ENCODE measurements around the gene DUSP3. TPM values are rescaled to one million over a fixed set of nuclear protein-coding genes. Genes with fewer than 3 reads are reported as not detected.

DUSP3 gene
- 36.4 and 37.0 TPM in 2 replicates for total RNA-seq
- long read RNA-seq, full-length matches to known transcripts = 65 of 97 reads
- long read RNA-seq, partial matches to known transcripts = 4 of 97 reads
- long read RNA-seq, other reads (novel, unspliced or antisense) = 28 of 97 reads

DNA sequence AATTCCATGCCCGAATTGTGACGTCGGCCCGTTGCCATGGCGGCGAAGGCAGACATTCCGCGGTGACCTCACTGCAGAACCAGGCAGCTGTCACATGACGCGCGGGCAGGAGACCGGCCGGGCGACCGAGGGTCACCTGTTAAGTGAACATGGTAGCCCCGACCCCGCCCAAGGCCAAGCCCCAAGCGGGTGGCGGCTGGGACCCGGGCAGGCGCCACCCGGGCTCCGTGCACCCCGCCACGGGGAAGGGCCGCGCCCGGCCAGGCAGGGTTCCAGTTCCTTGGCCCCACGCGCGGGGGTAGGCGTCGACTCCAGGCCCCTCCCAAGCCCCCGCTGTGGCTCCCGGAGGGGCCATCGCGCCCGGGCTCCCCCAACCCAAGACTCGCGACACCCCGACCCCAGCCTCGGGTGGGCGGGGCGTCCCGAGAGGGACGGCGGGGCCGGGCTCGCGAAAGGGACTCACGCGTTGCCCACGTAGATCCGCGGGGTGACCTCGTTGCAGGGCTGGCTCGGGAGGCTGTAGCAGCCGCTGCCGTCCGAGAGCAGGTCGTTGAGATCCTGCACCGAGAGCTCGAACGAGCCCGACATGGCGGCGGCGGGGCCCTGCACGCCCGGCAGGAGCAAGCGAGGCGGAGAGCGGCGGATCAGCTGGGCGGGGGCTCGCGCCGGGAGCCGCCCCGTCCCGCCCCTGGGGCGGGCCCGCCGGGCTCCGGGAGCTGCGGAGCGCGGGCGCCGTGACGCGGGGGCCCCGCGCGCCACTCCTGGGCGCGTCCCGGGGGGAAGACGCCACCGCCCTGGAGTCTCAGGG is at the start of gene DUSP3:
DUSP3 (minus strand) TSS at position 641 of the 808 bp plus-strand sequence; CDS start at position 588, 53 bp downstream.
- H3K4me1 Mint-ChIP-seq (ENCODE audit: unreplicated experiment) = peaks cover 12% of the 10 kb centered on the region
- TF ChIP-seq, protein P1, sequence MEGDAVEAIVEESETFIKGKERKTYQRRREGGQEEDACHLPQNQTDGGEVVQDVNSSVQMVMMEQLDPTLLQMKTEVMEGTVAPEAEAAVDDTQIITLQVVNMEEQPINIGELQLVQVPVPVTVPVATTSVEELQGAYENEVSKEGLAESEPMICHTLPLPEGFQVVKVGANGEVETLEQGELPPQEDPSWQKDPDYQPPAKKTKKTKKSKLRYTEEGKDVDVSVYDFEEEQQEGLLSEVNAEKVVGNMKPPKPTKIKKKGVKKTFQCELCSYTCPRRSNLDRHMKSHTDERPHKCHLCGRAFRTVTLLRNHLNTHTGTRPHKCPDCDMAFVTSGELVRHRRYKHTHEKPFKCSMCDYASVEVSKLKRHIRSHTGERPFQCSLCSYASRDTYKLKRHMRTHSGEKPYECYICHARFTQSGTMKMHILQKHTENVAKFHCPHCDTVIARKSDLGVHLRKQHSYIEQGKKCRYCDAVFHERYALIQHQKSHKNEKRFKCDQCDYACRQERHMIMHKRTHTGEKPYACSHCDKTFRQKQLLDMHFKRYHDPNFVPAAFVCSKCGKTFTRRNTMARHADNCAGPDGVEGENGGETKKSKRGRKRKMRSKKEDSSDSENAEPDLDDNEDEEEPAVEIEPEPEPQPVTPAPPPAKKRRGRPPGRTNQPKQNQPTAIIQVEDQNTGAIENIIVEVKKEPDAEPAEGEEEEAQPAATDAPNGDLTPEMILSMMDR (IDR thresholded peaks at IDR 0.05) = no peak
- H3K27ac Mint-ChIP-seq (ENCODE audit: unreplicated experiment) = peak within 1 kb of the TSS; percentile 90
- peak; percentile 96 for DNase-seq (ENCODE audit: extremely low spot score, unreplicated experiment)
- H3K27me3 Mint-ChIP-seq (ENCODE audit: unreplicated experiment) = peaks cover 2% of the 10 kb centered on the region
- H3K4me3 Mint-ChIP-seq (ENCODE audit: unreplicated experiment) = peak within 1 kb of the TSS; percentile 83
- H3K36me3 Mint-ChIP-seq (ENCODE audit: unreplicated experiment) = peaks cover 6% of the 10 kb centered on the region
- no peaks in the 10 kb centered on the region for H3K9me3 Mint-ChIP-seq (ENCODE audit: unreplicated experiment)

DNA sequence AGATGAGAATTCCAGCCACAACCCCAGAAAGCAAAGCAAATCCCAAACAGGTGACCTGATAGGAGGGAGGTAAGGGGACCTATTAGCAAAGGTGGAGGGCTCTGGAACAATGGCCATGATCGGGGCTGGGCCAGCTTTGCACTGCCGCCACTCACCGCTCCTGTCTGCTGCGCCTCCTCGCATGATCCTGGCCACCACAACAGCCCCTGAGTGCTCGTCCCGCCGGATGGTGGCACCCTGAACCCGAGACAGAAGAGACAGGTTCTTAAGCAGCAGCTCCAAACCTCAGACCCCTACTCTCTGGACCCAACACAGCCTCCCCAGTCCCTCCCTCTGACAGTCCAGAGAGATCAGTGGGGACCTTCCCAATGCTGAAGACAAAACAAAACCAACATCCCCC is 48.8 kb upstream of the DUSP3 start:
- peaks cover 10% of the 10 kb centered on the region for H3K4me1 Mint-ChIP-seq (ENCODE audit: unreplicated experiment)
- peaks cover 10% of the 10 kb centered on the region for H3K36me3 Mint-ChIP-seq (ENCODE audit: unreplicated experiment)
- H3K9me3 Mint-ChIP-seq (ENCODE audit: unreplicated experiment) = no peaks in the 10 kb centered on the region
- H3K27me3 Mint-ChIP-seq (ENCODE audit: unreplicated experiment) = no peaks in the 10 kb centered on the region
- TF ChIP-seq, protein P1 (IDR thresholded peaks at IDR 0.05) = no peak
- H3K27ac Mint-ChIP-seq (ENCODE audit: unreplicated experiment) = no peak overlapping the region
- DNase-seq (ENCODE audit: extremely low spot score, unreplicated experiment) = no peak
- H3K4me3 Mint-ChIP-seq (ENCODE audit: unreplicated experiment) = no peak overlapping the region

- Mint-ChIP-seq H3K9me3 (ENCODE audit: unreplicated experiment) (no peaks in the 10 kb centered on the region), H3K27me3 (ENCODE audit: unreplicated experiment) (no peaks in the 10 kb centered on the region), H3K4me3 (ENCODE audit: unreplicated experiment) (no peak overlapping the region), H3K4me1 (ENCODE audit: unreplicated experiment) (peaks cover 2% of the 10 kb centered on the region), H3K36me3 (ENCODE audit: unreplicated experiment) (peaks cover 10% of the 10 kb centered on the region), H3K27ac (ENCODE audit: unreplicated experiment) (no peak overlapping the region)
- TF ChIP-seq, protein P1 (IDR thresholded peaks at IDR 0.05) = no peak
- no peak for DNase-seq (ENCODE audit: extremely low spot score, unreplicated experiment)
Measured at GRCh38 chr17:43826206-43826605, 47.4 kb upstream of the DUSP3 start.

DNA sequence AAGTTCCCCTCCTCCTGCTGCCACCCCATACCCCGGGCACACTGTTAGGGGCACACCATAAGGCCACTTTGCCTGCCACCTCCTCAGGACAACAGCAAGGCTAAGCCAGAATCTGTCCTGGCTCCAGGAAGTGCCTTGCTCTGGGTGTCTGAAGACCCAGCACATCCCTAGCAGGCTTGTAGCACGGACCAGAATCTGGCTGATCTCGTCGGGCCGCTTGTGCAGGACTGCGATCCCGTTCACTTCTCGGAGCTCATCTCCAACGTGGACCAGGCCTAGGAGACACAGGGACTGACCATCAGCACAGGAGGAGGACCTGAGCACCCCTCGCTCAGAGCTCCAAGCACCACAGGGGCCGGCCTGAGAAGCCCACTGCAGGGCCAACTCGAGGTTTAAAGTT is 46.8 kb upstream of the DUSP3 start:
- Mint-ChIP-seq H3K4me1 (ENCODE audit: unreplicated experiment) (peaks cover 2% of the 10 kb centered on the region), H3K27ac (ENCODE audit: unreplicated experiment) (no peak overlapping the region), H3K36me3 (ENCODE audit: unreplicated experiment) (peaks cover 8% of the 10 kb centered on the region), H3K27me3 (ENCODE audit: unreplicated experiment) (no peaks in the 10 kb centered on the region), H3K9me3 (ENCODE audit: unreplicated experiment) (no peaks in the 10 kb centered on the region), H3K4me3 (ENCODE audit: unreplicated experiment) (no peak overlapping the region)
- TF ChIP-seq, protein P1 (IDR thresholded peaks at IDR 0.05) = no peak
- DNase-seq (ENCODE audit: extremely low spot score, unreplicated experiment) = no peak

DNA sequence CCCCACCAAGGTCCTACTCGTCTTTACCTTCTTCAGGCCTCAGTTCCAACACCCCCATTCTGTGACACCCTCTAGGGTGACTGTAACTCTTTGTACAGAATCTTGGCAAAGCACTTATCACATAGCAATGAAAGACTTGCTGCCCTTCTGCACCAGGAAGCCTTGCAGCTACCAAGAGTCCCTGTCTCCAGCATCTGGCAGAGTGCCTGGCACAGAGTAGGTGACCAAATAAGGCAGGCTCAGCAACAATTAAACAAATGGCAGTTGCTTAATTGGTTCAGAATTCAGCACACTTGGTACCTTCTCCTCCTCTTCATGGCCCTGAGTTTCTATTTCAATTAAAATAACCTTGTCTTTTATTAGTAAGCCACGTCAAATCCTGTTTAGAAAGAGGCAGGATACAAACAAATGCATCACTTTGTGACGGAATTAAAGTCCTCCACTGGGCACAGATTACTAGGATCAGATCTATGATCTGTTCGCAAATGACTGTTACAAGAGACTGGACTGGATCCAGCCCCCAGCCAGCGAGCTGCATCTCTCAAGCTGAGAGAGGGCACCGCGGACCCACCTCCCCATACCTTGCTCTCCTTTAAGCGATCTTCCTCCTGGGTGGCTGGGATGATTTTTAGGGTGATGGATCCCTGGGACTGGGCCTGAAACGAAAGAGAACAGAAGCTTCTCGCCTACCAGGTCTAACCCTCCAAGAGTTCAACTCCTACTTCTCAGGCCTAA is 44.7 kb upstream of the DUSP3 start:
- DNase-seq (ENCODE audit: extremely low spot score, unreplicated experiment) = no peak
- Mint-ChIP-seq H3K4me1 (ENCODE audit: unreplicated experiment) (peaks cover 2% of the 10 kb centered on the region), H3K27ac (ENCODE audit: unreplicated experiment) (no peak overlapping the region), H3K27me3 (ENCODE audit: unreplicated experiment) (no peaks in the 10 kb centered on the region), H3K36me3 (ENCODE audit: unreplicated experiment) (peaks cover 12% of the 10 kb centered on the region), H3K9me3 (ENCODE audit: unreplicated experiment) (no peaks in the 10 kb centered on the region), H3K4me3 (ENCODE audit: unreplicated experiment) (no peak overlapping the region)
- TF ChIP-seq, protein P1 (IDR thresholded peaks at IDR 0.05) = no peak
